SU-DHL-6 (cell line): ENCODE data around the gene SLC9A5.

Experiments
- H2AFZ ChIP-seq: fragments of 200-600 bp; sonication (generic); 2 replicates; pipeline ENCODE4 v1.6.1; 2014; ENCODE audit warnings: low read depth, mild to moderate bottlenecking, moderate library complexity, mixed read lengths, antibody characterized with exemption, low read length; ENCODE audit not compliant: severe bottlenecking
- H3F3A ChIP-seq: fragments of 200-600 bp; shearing (Covaris generic); 2 replicates; pipeline ENCODE4 v1.6.0; 2016; ENCODE audit warnings: antibody characterized with exemption, mild to moderate bottlenecking; ENCODE audit not compliant: insufficient read depth
- H3K27ac ChIP-seq: fragments of 200-600 bp; sonication (generic); 2 replicates; pipeline ENCODE4 v1.5.1; 2016; ENCODE audit warnings: low read depth, mild to moderate bottlenecking, low read length, moderate library complexity, mixed read lengths
- H3K27me3 ChIP-seq: fragments of 200-600 bp; sonication (generic), shearing (Covaris generic); 2 replicates; pipeline ENCODE4 v1.6.0; 2014; ENCODE audit warnings: mild to moderate bottlenecking, low read length
- H3K36me3 ChIP-seq: fragments of 200-600 bp; sonication (generic); 2 replicates; pipeline ENCODE4 v1.6.1; 2014; ENCODE audit warnings: mild to moderate bottlenecking, low read length, mixed read lengths
- H3K4me2 ChIP-seq: fragments of 300-600, 200-600 bp; shearing (Covaris generic), sonication (generic); 2 replicates; pipeline ENCODE4 v1.6.0; 2014; ENCODE audit warnings: low read length, low read depth, mild to moderate bottlenecking; ENCODE audit not compliant: poor library complexity, severe bottlenecking
- H3K4me3 ChIP-seq: fragments of 200-600 bp; sonication (generic); 2 replicates; pipeline ENCODE4 v1.5.1; 2014; ENCODE audit warnings: antibody characterized with exemption, low read length, mild to moderate bottlenecking, mixed read lengths; ENCODE audit not compliant: insufficient read depth, poor library complexity, severe bottlenecking
- H3K79me2 ChIP-seq: fragments of 200-600 bp; sonication (generic); 2 replicates; pipeline ENCODE4 v1.6.1; 2014; ENCODE audit warnings: mild to moderate bottlenecking, low read length, moderate library complexity; ENCODE audit not compliant: insufficient read depth
- H3K9ac ChIP-seq: fragments of 200-600 bp; sonication (generic); 2 replicates; pipeline ENCODE4 v1.7.0; 2014; ENCODE audit warnings: mild to moderate bottlenecking, low read length
- H3K9me2 ChIP-seq: fragments of 200-600 bp; sonication (generic); replicated peaks from 2 replicates; pipeline ENCODE4 v1.6.1; 2014; ENCODE audit warnings: low read length; ENCODE audit not compliant: insufficient read depth
- H3K9me3 ChIP-seq: fragments of 200-600 bp; sonication (generic); 2 replicates; pipeline ENCODE4 v1.6.1; 2014; ENCODE audit warnings: low read length, mixed read lengths; ENCODE audit not compliant: insufficient read depth
- H4K20me1 ChIP-seq: fragments of 200-600 bp; sonication (generic); 2 replicates; pipeline ENCODE4 v1.6.1; 2014; ENCODE audit warnings: low read depth, mild to moderate bottlenecking, antibody characterized with exemption, low read length, moderate library complexity, mixed read lengths
- EZH2phosphoT487 ChIP-seq: fragments of 200-600 bp; sonication (generic), shearing (Covaris generic); conservative IDR thresholded peaks from 2 replicates; pipeline ENCODE4 v1.6.1; 2018; ENCODE audit warnings: mild to moderate bottlenecking, antibody characterized with exemption, low read length, moderate library complexity, mixed read lengths
- TF ChIP-seq, protein P1 (sequence below): fragments of 200-600 bp; sonication (generic); IDR thresholded peaks from one replicate; pipeline ENCODE4 v1.5.1; 2017; ENCODE audit warnings: antibody characterized with exemption, mild to moderate bottlenecking, low read length, moderate library complexity; ENCODE audit not compliant: insufficient read depth, poor library complexity, severe bottlenecking

The SLC9A5 gene

DNA sequence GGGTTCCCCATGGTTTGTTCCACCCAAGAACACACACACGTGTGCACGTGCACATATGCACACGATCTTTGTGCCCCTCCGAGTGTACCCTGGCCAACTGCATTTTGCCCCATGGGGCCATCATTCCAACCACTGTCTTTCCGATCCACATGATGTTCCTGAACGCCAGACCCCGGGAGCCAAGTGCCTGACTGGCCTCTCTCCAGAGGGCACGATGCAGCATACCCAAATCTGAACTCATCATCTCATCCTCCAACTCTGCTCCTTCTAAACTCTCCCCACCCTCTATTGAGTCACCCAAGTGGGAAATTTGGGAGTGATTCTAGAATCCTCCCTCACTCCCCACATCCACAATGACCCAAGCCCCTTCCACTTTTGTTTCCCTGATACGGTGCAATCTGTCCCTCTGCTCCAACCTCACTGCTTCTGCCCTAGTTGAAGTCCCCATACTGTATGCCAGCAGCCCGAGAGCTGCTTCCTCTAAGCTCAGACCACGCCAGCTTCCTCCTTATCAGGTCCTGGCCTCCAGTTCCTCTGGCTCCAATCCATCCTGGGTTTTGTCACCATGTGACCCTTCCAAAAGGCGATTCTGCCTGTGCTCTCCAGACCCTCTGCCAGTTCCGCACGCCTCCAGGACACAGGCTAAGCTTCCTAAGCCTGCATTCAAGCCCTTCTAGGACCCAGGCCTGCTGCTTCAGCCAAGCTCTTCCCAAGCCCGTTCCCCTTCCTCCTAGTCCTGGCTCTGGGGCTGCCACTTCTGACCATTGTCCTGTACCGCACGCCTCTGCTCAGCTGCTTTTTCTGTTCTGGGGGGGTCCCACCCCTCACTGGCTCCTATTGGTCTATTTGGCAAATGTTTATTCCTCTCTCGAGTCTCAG lies 31.9 kb upstream of the SLC9A5 start:
- no peaks in the 10 kb centered on the region for H3F3A ChIP-seq
- TF ChIP-seq EZH2phosphoT487, result no peak
- TF ChIP-seq, protein P1, sequence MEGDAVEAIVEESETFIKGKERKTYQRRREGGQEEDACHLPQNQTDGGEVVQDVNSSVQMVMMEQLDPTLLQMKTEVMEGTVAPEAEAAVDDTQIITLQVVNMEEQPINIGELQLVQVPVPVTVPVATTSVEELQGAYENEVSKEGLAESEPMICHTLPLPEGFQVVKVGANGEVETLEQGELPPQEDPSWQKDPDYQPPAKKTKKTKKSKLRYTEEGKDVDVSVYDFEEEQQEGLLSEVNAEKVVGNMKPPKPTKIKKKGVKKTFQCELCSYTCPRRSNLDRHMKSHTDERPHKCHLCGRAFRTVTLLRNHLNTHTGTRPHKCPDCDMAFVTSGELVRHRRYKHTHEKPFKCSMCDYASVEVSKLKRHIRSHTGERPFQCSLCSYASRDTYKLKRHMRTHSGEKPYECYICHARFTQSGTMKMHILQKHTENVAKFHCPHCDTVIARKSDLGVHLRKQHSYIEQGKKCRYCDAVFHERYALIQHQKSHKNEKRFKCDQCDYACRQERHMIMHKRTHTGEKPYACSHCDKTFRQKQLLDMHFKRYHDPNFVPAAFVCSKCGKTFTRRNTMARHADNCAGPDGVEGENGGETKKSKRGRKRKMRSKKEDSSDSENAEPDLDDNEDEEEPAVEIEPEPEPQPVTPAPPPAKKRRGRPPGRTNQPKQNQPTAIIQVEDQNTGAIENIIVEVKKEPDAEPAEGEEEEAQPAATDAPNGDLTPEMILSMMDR, result no peak
- H3K27ac ChIP-seq, result no peak overlapping the region
- H4K20me1 ChIP-seq, result no peaks in the 10 kb centered on the region
- no peak overlapping the region for H3K4me2 ChIP-seq
- H3K9me2 ChIP-seq, result no peaks in the 10 kb centered on the region
- no peak overlapping the region for H2AFZ ChIP-seq
- H3K4me3 ChIP-seq, result no peak overlapping the region
- H3K27me3 ChIP-seq, result no peaks in the 10 kb centered on the region
- H3K9ac ChIP-seq, result no peak overlapping the region
- no peaks in the 10 kb centered on the region for H3K36me3 ChIP-seq
- H3K9me3 ChIP-seq, result no peaks in the 10 kb centered on the region
- H3K79me2 ChIP-seq, result no peaks in the 10 kb centered on the region

DNA sequence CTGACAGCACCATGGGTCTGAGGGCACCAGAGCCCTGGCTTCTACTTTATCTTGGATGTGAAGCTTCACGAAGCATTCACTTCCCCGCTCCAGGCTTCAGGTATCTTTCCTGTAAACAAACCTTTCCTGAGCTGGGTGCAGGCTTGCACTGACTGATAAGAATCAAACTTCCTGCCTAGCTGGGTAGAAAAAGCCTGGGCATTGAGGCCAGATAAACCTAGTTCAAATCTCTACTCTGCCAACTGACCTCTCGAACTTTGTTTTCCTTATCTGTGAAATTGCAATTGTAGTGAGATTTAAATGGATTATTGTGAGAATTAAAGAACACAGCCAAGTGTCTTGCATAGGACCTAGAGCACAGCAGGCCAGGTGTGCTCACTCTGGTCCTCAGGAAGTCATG lies 24.8 kb upstream of the SLC9A5 start:
- H3K79me2 ChIP-seq, result peaks cover 11% of the 10 kb centered on the region
- no peaks in the 10 kb centered on the region for H4K20me1 ChIP-seq
- no peak overlapping the region for H3K27ac ChIP-seq
- H3F3A ChIP-seq, result no peaks in the 10 kb centered on the region
- H3K9me2 ChIP-seq, result no peaks in the 10 kb centered on the region
- H3K27me3 ChIP-seq, result no peaks in the 10 kb centered on the region
- H3K36me3 ChIP-seq, result no peaks in the 10 kb centered on the region
- TF ChIP-seq EZH2phosphoT487, result no peak
- TF ChIP-seq, protein P1, result no peak
- H3K4me3 ChIP-seq, result no peak overlapping the region
- no peak overlapping the region for H3K9ac ChIP-seq
- H2AFZ ChIP-seq, result no peak overlapping the region
- no peaks in the 10 kb centered on the region for H3K9me3 ChIP-seq
- H3K4me2 ChIP-seq, result no peak overlapping the region

DNA sequence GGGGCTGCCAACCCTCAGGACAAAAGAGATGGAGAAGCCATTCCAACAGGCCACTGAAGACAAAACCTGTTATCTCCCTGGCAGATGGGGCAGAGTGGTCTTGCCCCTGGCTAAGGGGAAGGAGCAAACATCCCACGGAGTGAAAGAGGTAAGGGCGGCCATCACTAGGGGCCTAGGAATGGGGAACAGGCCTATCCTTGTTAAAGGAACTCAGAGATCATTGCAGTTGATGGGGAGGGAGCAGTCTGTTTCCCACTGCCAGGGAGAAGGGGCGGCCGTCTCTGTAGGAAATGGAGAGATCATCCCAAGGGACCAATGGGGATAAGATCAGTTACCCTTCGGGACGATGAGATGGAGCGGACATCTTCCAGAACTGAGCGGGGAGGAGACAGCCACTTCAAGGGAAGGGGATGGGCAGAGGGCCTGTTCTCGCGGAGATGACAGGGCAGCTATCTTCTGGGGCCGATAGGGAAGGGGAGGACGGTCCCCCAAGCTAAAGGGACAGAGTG lies 22.4 kb upstream of the SLC9A5 start:
- peak overlapping the region; percentile 72 for H3K9ac ChIP-seq
- H3K9me2 ChIP-seq, result no peaks in the 10 kb centered on the region
- no peaks in the 10 kb centered on the region for H3F3A ChIP-seq
- peak overlapping the region; percentile 98 for H3K4me2 ChIP-seq
- H4K20me1 ChIP-seq, result no peaks in the 10 kb centered on the region
- peaks cover 11% of the 10 kb centered on the region for H3K79me2 ChIP-seq
- TF ChIP-seq, protein P1, result no peak
- H3K9me3 ChIP-seq, result no peaks in the 10 kb centered on the region
- H3K4me3 ChIP-seq, result peak overlapping the region; percentile 90
- no peaks in the 10 kb centered on the region for H3K27me3 ChIP-seq
- H3K27ac ChIP-seq, result peak overlapping the region; percentile 29; the same call in 1 of the 2 replicates
- H2AFZ ChIP-seq, result peak overlapping the region; percentile 97
- no peaks in the 10 kb centered on the region for H3K36me3 ChIP-seq
